ENCODE measurements around the gene COL25A1.

COL25A1 gene

DNA sequence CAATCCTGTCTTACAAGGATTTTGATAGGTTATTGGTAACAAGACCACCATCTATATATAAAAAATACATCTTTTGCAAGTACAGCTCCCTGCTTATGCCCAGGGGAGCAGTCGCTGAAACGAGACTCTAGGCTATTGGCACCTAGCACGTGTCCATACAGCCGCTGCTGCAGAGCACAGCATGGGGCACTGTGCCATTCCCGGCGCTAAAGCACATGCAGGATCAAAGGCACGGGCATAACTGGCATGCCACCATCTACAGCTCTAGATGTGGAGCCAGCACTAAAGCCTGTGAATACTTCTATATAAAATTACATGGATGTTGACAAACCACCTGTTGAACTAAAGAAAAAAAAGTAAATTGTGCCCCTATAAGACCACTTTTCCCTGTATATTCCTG is 144.8 kb downstream of the COL25A1 start:
- Histone ChIP-seq H3K27ac (no peak overlapping the region), H3K27me3 (ENCODE audit: insufficient read depth, low read depth, severe bottlenecking) (no peaks in the 10 kb centered on the region), H3K9me3 (ENCODE audit: severe bottlenecking) (no peaks in the 10 kb centered on the region), H3K4me3 (ENCODE audit: low read depth, low read length) (no peak overlapping the region), H3K36me3 (no peaks in the 10 kb centered on the region)
- TF ChIP-seq, protein P1, sequence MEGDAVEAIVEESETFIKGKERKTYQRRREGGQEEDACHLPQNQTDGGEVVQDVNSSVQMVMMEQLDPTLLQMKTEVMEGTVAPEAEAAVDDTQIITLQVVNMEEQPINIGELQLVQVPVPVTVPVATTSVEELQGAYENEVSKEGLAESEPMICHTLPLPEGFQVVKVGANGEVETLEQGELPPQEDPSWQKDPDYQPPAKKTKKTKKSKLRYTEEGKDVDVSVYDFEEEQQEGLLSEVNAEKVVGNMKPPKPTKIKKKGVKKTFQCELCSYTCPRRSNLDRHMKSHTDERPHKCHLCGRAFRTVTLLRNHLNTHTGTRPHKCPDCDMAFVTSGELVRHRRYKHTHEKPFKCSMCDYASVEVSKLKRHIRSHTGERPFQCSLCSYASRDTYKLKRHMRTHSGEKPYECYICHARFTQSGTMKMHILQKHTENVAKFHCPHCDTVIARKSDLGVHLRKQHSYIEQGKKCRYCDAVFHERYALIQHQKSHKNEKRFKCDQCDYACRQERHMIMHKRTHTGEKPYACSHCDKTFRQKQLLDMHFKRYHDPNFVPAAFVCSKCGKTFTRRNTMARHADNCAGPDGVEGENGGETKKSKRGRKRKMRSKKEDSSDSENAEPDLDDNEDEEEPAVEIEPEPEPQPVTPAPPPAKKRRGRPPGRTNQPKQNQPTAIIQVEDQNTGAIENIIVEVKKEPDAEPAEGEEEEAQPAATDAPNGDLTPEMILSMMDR (IDR thresholded peaks at IDR 0.05; ENCODE audit: low read depth, low read length), result no peak
- DNase-seq, result no peak

GRCh38 chr4:109157205-109157604 is 145.3 kb downstream of the COL25A1 start:
- TF ChIP-seq, protein P1 (IDR thresholded peaks at IDR 0.05; ENCODE audit: low read depth, low read length), result no peak
- Histone ChIP-seq H3K4me3 (ENCODE audit: low read depth, low read length) (no peak overlapping the region), H3K36me3 (no peaks in the 10 kb centered on the region), H3K9me3 (ENCODE audit: severe bottlenecking) (no peaks in the 10 kb centered on the region), H3K27me3 (ENCODE audit: insufficient read depth, low read depth, severe bottlenecking) (no peaks in the 10 kb centered on the region), H3K27ac (no peak overlapping the region)
- DNase-seq, result no peak

GRCh38 chr4:109156356-109156755 is 146.1 kb downstream of the COL25A1 start:
- H3K36me3 ChIP-seq, result no peaks in the 10 kb centered on the region
- H3K9me3 ChIP-seq (ENCODE audit: severe bottlenecking), result no peaks in the 10 kb centered on the region
- H3K4me3 ChIP-seq (ENCODE audit: low read depth, low read length), result no peak overlapping the region
- DNase-seq, result no peak
- H3K27me3 ChIP-seq (ENCODE audit: insufficient read depth, low read depth, severe bottlenecking), result no peaks in the 10 kb centered on the region
- TF ChIP-seq, protein P1 (IDR thresholded peaks at IDR 0.05; ENCODE audit: low read depth, low read length), result no peak
- H3K27ac ChIP-seq, result no peak overlapping the region

GRCh38 chr4:109155682-109156283 is 146.7 kb downstream of the COL25A1 start:
- TF ChIP-seq, protein P1 (IDR thresholded peaks at IDR 0.05; ENCODE audit: low read depth, low read length), result no peak
- Histone ChIP-seq H3K27me3 (ENCODE audit: insufficient read depth, low read depth, severe bottlenecking) (no peaks in the 10 kb centered on the region), H3K27ac (no peak overlapping the region), H3K4me3 (ENCODE audit: low read depth, low read length) (no peak overlapping the region), H3K9me3 (ENCODE audit: severe bottlenecking) (no peaks in the 10 kb centered on the region), H3K36me3 (no peaks in the 10 kb centered on the region)
- no peak for DNase-seq

DNA sequence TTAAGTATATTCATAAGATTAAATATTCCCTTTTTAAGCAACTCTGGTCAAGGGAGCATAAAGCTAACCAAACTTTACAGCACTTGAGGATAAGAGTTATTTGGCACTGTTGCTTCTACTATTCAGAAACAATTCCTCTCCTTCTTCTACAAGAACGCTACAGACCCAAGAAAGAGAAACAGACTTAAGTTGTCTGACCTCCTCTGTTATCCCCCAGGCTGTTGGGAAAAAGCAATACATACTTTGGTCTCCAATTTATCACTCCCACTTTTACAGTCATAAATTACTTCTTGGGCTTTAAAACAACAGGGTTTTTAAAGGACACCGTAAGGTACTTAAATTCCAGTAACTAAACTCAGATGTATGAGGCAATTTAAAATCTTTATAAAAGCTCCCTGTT is 147.4 kb downstream of the COL25A1 start:
- no peaks in the 10 kb centered on the region for H3K36me3 ChIP-seq
- no peak overlapping the region for H3K27ac ChIP-seq
- TF ChIP-seq, protein P1 (IDR thresholded peaks at IDR 0.05; ENCODE audit: low read depth, low read length), result no peak
- H3K27me3 ChIP-seq (ENCODE audit: insufficient read depth, low read depth, severe bottlenecking), result no peaks in the 10 kb centered on the region
- DNase-seq, result no peak
- H3K9me3 ChIP-seq (ENCODE audit: severe bottlenecking), result no peaks in the 10 kb centered on the region
- no peak overlapping the region for H3K4me3 ChIP-seq (ENCODE audit: low read depth, low read length)

DNA sequence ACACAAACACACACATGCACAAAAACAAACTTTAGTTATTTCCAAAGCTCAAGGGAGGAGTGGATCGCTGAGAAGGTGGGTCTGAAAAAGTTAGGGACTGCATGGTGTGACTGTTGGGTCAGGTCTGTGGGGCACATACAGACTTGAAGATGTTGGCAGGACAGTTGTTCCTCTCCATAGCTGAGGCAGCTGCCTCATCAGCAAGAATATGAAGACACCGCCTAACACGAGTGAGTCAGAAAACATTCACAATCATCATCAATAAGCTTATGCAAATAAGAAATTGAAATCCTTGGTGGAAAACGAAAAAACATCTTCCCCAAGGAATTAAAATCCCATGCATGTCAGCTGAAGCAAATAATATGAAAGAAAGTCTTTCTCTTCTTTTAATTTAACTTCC is 148.0 kb downstream of the COL25A1 start:
- no peaks in the 10 kb centered on the region for H3K27me3 ChIP-seq (ENCODE audit: insufficient read depth, low read depth, severe bottlenecking)
- no peak overlapping the region for H3K27ac ChIP-seq
- no peak for DNase-seq
- TF ChIP-seq, protein P1 (IDR thresholded peaks at IDR 0.05; ENCODE audit: low read depth, low read length), result no peak
- H3K4me3 ChIP-seq (ENCODE audit: low read depth, low read length), result no peak overlapping the region
- no peaks in the 10 kb centered on the region for H3K36me3 ChIP-seq
- H3K9me3 ChIP-seq (ENCODE audit: severe bottlenecking), result no peaks in the 10 kb centered on the region

Measured in WERI-Rb-1 (cell line).